ENCODE results near the gene GPR25.

Gene GPR25

DNA sequence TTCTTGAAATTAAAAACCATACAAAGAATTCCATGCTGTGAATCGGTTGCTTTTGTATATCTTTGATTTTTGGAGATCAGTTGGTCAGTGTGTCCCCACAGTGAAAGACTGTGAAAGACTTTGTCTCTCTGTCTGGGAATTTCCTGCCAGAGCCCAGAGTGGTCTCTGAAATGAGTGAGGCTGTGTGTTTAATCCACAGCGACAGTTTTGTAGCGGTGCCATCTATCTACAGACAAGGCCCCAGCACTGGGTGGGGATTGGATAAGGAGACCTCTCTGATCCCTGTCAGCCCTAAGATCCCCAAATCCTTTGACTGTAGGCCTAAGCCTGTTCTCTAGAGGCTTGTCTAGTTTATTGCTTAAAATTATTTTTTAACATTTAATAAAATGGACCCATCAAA, 10.3 kb downstream of the GPR25 start:
- TF ChIP-seq GATA3 (IDR thresholded peaks at IDR 0.05; ENCODE audit: low read depth, low read length) (no peak), GATA2 (IDR thresholded peaks at IDR 0.05; ENCODE audit: low read depth, low read length) (no peak)

DNA sequence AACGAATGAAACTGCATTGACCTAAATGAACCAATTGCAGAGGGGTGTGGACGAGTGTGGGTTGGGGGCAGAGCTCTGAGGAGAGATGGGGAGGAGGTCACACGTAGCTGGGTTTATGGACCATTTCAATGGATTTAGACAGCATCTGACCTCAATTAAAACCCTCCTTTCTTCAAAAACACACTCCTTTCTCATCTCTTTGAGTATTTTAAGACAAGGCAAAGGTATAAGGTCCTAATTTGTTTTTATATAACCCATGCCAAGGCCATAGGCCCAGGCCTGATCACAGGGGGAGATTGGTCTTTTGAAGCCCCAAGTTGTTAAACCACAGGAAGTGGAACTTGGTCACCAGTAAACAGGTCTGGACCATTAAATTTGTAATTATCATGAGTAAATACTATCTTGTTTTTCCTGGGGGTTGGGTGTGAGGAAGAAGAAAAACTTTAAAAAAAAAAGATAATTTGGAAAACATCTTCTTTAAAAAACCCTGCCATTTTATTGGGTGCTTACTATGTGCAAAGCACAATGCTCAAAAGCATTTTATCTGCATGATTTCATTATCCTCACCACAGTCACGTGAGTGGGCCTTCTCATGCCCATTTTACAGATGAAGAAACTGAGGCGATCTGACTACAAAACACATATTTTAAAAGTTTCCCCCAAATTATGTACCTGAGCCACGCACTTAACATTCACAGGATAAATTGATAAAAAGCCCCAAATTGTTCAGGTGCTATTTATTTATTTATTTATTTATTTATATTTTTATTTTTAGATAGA, 13.0 kb downstream of the GPR25 start:
- TF ChIP-seq GATA3 (IDR thresholded peaks at IDR 0.05; ENCODE audit: low read depth, low read length) (no peak), GATA2 (IDR thresholded peaks at IDR 0.05; ENCODE audit: low read depth, low read length) (no peak; the same call in 1 of the 2 replicates)

DNA sequence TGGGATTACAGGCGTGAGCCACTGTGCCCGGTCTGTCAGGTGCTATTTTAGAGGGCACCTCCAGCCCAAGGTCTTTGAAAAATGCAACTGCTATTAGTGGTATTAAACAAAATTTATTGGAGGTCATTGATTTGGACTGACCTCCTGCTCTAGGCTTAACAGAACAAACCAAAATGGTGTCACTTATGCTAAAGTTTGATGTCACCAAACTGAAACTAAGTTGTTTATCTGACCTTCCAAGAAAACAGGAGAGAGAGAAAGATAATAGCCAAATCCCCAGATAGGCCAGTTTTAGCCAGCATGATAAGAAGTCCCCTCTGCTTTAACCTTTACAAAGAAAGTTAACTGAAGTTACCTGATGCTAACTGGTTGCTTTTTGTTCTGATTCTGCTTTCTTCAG, 13.8 kb downstream of the GPR25 start:
- TF ChIP-seq GATA2 (IDR thresholded peaks at IDR 0.05; ENCODE audit: low read depth, low read length): no peak
- no peak for TF ChIP-seq GATA3 (IDR thresholded peaks at IDR 0.05; ENCODE audit: low read depth, low read length)

DNA sequence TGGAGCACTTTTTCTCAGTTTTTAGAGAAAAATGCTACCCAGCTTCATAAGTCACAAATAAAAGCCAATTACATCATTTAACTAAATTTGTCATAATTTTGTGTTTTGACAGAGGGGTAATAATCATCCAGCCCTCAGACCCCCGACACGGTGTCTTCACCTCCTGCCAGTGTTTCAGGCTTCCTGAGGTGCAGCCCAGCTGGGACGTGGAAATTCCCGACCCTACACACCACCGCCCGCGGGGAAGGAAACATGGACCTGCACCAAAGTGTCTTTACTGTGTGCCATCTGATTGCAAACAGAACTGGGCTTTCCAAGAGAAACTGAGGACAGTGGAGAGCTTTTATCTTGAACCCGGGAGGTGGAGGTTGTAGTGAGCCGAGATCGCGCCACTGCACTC, 14.3 kb downstream of the GPR25 start:
- no peak for TF ChIP-seq GATA2 (IDR thresholded peaks at IDR 0.05; ENCODE audit: low read depth, low read length)
- TF ChIP-seq GATA3 (IDR thresholded peaks at IDR 0.05; ENCODE audit: low read depth, low read length): no peak

DNA sequence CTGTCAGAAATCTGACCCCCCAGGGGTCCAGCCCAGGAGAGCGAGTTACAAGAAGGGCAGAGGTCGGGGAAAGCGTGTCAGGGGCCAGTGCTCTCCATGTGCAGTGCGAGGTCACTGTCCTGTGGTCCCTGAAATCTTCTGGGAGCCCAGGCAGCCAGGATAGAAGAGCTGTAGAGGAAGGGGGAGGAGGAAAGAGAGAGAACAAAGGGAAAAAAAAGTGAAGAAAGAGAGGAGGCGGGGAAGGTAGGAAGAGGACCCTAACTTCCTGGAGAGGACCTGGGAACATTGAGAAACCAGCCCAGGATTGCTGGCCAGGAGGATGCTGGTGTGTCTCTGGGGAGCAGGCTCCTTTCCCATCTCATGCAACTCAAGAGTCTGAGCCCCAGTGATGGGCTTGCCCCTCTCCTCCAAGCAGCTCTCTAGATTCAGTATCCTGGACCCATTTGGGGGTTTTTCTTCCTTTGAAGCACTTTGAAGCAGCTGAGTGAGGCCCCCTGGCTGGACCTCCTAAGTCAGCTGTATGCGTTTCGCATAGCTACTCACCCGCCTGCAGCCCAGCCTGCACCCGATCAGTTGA, 15.1 kb downstream of the GPR25 start:
- TF ChIP-seq GATA3 (IDR thresholded peaks at IDR 0.05; ENCODE audit: low read depth, low read length) (no peak), GATA2 (IDR thresholded peaks at IDR 0.05; ENCODE audit: low read depth, low read length) (no peak)

DNA sequence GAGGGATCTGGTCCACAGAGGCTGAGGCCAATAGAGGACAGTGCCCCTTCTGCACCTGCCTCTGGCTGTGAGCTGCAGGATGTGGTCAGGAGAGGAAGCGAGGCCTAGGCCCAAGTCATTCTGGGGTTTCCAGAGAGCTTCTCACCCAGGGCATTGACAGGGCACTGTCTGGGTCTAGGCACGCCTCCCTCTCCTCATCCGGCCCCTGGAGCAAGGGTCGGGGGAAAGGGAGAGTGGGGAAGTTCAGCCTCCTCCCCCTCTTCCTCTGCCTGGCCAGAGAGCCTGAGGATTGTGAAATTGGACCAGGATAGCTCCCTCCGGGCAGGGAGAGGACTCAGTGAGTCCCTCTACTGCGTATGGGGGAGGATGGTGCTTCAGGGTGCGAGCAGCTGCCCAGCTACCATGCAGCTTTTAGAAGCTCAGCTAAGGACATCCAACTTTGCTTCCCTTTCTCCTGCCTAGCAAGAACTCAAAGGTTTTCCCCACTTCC, 15.6 kb downstream of the GPR25 start:
- TF ChIP-seq GATA3 (IDR thresholded peaks at IDR 0.05; ENCODE audit: low read depth, low read length) (no peak), GATA2 (IDR thresholded peaks at IDR 0.05; ENCODE audit: low read depth, low read length) (no peak)

DNA sequence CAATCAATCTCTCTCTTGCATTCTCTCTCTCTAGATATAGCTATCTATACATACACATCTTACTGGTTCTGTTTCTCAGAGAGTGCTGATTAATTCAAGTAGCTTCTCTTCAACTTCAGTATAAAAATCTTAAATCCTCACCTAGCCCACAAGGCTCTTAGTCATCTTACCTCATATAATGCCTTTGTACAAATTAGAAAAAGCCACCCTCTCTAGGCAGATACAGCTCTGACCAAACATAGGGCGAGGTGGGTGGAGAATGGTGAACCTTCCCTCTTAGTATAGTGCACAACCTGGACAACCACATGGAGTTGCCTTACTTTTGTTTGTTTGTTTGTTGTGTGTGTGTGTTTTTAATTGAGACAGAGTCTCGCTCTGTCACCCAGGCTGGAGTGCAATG, 16.8 kb downstream of the GPR25 start:
- TF ChIP-seq GATA3 (IDR thresholded peaks at IDR 0.05; ENCODE audit: low read depth, low read length): no peak
- no peak for TF ChIP-seq GATA2 (IDR thresholded peaks at IDR 0.05; ENCODE audit: low read depth, low read length)

DNA sequence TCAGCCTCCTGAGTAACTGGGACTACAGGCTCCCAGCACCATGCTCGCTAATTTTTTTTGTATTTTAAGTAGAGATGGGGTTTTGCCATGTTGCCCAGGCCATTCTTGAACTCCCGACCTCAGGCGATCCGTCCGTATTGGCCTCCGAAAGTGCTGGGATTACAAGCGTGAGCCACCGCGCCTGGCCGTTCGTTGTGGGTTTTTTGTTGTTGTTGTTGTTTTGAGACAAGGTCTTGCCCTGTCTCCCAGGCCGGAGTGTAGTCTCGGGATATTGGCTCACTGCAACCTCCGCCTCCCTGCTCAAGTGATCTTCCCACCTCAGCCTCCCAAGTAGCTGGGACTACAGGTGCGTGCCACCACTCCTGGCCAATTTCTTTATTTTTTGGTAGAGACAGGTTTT, 17.2 kb downstream of the GPR25 start:
- TF ChIP-seq GATA2 (IDR thresholded peaks at IDR 0.05; ENCODE audit: low read depth, low read length) (no peak), GATA3 (IDR thresholded peaks at IDR 0.05; ENCODE audit: low read depth, low read length) (no peak)

DNA sequence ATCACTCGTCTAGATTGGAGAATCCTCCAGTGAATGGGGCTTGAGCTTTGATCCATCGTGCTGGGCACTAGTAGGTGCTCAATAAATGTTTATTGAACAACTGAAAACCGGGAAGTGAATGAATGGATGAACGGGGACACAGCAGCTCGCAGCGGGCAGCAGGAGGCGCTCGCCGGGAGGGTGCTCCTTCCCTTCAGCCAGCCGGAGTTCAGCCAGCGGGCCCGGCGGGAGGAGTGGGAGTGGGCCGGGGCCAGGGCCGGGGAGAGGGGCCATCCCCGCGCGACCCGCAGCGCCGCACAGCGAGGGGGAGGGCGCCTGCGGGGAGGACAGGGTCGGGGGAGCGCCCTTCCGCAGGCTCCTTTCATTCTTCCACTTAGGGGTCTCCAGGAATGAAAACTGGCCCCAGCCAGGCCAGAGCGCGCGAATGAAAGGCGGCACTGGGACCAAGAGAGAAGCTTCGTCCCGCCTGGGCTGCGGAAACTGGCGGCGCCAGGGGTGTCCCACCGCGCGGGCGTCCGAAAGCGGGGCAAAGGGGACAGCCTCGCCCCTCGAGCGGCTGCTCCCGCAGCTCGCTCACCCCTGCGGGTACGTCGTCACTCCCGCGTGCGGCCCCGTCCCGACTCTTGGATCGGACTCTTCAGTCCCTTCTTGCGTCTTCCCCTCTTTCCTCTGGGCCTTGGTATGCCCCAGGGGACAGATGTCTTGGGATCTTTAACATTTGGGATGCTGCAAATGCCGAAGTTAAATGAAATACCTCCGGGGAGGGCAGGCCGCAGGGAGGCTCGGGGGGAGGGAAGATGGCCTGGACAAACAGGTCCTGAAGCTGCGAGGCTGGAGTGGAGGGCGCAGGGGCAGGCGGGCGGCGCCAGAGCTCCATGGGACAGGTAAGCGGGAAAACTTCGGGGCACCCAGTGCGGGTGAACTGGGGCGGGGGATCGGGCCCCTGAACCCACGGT, 18.3 kb downstream of the GPR25 start:
- no peak for TF ChIP-seq GATA2 (IDR thresholded peaks at IDR 0.05; ENCODE audit: low read depth, low read length)
- TF ChIP-seq GATA3 (IDR thresholded peaks at IDR 0.05; ENCODE audit: low read depth, low read length): no peak

DNA sequence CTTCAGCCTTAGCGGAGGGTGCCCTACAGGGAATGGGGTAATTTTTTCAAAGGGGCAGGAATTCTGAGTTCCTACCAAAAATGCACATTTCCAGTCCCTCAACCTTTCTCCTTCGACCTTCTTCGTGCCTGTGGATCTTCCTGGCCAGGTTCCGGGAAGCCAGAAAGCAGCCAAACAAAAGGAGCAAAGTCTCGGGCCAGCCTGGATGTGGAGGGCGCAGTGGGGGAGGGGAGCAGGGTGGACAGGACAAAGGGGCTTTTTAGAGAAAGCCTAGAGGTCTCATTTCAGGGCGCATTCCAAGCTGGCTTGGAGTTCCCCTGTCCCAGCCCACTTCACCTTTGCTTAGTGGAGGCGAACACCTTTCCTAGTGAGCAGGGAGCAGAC, 19.0 kb downstream of the GPR25 start:
- TF ChIP-seq GATA2 (IDR thresholded peaks at IDR 0.05; ENCODE audit: low read depth, low read length) (no peak), GATA3 (IDR thresholded peaks at IDR 0.05; ENCODE audit: low read depth, low read length) (no peak)

DNA sequence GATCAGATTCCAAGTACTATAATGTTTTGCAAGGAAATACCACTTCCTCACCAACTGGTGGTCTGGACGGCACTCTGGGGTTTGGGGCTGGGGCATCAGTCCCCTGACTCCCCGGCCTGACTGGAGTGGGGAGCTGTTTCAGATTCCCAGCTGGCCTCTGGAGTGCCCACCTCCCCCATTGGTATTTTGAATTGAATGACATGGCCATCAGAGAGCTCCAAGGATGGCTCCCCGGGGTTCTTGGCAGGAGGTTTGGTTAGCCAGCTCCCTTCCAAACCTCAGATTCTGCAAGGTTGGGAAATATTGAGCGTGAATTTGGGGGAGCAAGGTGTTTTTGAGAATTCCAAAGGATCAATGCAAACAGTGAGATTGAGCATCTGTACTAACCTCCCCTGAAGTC, 19.8 kb downstream of the GPR25 start:
- TF ChIP-seq GATA3 (IDR thresholded peaks at IDR 0.05; ENCODE audit: low read depth, low read length) (no peak), GATA2 (IDR thresholded peaks at IDR 0.05; ENCODE audit: low read depth, low read length) (no peak)

DNA sequence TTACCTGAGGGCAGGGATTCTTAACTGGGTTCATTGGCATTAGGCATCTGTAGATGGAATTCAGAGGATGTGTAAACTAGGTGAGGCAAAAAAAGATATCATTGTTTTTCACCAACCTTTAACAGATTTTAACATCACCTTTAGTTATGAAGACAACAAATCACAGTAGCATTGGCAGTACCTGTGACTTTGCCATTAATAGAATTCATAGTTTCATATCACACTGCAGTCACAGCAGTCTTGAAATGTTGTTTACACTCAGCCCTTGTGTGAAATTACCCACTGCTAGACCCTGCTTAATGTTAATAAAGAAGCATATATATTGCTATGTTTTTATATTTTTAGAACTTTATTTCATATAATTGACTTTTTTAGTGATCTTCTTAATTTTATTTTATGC, 20.2 kb downstream of the GPR25 start:
- TF ChIP-seq GATA3 (IDR thresholded peaks at IDR 0.05; ENCODE audit: low read depth, low read length) (no peak), GATA2 (IDR thresholded peaks at IDR 0.05; ENCODE audit: low read depth, low read length) (no peak)

DNA sequence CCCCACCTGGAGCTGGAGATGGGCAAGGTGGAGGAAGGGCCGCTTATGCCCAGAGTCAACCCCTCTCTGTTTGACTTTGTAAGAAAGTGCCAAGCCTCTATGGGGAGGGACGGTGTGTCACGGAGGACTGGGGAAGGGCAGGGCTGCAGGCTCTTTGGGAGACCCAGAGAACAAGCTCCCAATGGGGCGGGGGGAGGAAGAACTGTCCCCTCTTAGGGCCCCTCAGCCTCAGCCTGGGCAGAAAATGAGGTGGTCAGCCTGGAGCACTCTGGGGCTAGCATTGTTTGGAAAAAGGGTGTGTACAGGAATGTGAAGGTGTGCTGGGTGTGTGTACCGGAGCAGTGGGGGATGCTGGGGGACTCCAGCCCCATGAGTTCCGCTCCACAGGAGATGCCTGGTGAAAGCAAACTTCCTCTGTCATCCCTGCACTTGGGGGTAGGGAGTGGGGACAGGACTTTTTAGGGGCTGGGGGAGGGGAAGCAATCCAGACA, 20.7 kb downstream of the GPR25 start:
- TF ChIP-seq GATA3 (IDR thresholded peaks at IDR 0.05; ENCODE audit: low read depth, low read length) (no peak), GATA2 (IDR thresholded peaks at IDR 0.05; ENCODE audit: low read depth, low read length) (no peak)

Measured in SH-SY5Y (cell line).